ENCODE results near the gene SNRNP70. TPM values are rescaled to one million over a fixed set of nuclear protein-coding genes. Genes with fewer than 3 reads are reported as not detected.

Gene SNRNP70
- total and polyA plus RNA-seq, 2 of the 13 experiments (the other 11 are each of a cell fraction or from before 2014, with no cell fraction given) = 150 to 210 TPM

DNA sequence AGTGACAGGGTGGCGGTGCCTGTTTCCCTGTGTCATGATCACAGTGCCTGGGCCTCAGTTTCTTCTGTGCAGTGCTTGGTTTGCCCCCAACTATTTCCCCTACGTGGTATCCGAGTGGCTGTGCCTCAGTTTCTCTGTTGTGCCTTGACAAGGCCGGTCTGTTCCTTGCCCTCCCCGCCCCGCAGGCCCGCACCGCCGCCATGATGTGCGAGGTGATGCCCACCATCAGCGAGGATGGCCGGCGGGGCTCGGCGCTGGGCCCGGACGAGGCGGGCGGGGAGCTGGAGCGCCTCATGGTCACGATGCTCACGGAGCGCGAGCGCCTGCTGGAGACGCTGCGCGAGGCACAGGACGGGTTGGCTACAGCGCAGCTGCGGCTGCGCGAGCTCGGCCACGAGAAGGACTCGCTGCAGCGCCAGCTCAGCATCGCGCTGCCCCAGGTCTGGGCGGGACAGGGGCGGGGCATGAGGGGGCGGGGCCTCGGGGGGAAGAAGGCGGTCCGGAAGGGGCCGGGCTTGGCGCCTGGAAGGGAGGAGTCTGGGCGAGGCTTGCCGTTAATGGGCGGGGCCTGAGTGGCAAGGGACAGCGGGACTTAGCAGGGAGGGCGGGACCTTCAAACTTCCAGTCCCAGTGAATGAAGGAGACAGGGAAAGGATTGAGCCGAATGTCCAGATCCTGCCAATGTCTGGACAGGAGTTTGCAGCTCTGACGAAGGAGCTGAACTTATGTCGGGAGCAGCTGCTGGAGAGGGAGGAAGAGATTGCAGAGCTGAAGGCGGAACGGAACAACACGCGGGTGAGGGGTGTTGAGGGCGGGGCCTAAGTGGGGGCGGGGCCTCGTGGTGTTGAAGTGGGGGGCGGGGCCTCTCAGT lies 42.7 kb downstream of the SNRNP70 start (continued):
- TF ChIP-seq, protein P1, sequence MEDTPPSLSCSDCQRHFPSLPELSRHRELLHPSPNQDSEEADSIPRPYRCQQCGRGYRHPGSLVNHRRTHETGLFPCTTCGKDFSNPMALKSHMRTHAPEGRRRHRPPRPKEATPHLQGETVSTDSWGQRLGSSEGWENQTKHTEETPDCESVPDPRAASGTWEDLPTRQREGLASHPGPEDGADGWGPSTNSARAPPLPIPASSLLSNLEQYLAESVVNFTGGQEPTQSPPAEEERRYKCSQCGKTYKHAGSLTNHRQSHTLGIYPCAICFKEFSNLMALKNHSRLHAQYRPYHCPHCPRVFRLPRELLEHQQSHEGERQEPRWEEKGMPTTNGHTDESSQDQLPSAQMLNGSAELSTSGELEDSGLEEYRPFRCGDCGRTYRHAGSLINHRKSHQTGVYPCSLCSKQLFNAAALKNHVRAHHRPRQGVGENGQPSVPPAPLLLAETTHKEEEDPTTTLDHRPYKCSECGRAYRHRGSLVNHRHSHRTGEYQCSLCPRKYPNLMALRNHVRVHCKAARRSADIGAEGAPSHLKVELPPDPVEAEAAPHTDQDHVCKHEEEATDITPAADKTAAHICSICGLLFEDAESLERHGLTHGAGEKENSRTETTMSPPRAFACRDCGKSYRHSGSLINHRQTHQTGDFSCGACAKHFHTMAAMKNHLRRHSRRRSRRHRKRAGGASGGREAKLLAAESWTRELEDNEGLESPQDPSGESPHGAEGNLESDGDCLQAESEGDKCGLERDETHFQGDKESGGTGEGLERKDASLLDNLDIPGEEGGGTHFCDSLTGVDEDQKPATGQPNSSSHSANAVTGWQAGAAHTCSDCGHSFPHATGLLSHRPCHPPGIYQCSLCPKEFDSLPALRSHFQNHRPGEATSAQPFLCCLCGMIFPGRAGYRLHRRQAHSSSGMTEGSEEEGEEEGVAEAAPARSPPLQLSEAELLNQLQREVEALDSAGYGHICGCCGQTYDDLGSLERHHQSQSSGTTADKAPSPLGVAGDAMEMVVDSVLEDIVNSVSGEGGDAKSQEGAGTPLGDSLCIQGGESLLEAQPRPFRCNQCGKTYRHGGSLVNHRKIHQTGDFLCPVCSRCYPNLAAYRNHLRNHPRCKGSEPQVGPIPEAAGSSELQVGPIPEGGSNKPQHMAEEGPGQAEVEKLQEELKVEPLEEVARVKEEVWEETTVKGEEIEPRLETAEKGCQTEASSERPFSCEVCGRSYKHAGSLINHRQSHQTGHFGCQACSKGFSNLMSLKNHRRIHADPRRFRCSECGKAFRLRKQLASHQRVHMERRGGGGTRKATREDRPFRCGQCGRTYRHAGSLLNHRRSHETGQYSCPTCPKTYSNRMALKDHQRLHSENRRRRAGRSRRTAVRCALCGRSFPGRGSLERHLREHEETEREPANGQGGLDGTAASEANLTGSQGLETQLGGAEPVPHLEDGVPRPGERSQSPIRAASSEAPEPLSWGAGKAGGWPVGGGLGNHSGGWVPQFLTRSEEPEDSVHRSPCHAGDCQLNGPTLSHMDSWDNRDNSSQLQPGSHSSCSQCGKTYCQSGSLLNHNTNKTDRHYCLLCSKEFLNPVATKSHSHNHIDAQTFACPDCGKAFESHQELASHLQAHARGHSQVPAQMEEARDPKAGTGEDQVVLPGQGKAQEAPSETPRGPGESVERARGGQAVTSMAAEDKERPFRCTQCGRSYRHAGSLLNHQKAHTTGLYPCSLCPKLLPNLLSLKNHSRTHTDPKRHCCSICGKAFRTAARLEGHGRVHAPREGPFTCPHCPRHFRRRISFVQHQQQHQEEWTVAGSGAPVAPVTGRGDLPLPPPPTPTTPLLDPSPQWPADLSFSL (CRISPR knock-in tag; IDR thresholded peaks at IDR 0.05) = peak; percentile 60; the same call in 1 of the 2 replicates
- peak; percentile 71; the same call in 1 of the 2 replicates for TF ChIP-seq SMAD3 (CRISPR knock-in tag; IDR thresholded peaks at IDR 0.05)
- peak; percentile 97 for TF ChIP-seq KLF11 (CRISPR knock-in tag; IDR thresholded peaks at IDR 0.05)
- no peak; the same call in 1 of the 2 replicates for TF ChIP-seq CEBPG (CRISPR knock-in tag; IDR thresholded peaks at IDR 0.05)
- TF ChIP-seq SETDB1 (CRISPR knock-in tag; IDR thresholded peaks at IDR 0.05; ENCODE audit: borderline replicate concordance) = peak; percentile 68; the same call in 1 of the 2 replicates
- TF ChIP-seq, protein P2, sequence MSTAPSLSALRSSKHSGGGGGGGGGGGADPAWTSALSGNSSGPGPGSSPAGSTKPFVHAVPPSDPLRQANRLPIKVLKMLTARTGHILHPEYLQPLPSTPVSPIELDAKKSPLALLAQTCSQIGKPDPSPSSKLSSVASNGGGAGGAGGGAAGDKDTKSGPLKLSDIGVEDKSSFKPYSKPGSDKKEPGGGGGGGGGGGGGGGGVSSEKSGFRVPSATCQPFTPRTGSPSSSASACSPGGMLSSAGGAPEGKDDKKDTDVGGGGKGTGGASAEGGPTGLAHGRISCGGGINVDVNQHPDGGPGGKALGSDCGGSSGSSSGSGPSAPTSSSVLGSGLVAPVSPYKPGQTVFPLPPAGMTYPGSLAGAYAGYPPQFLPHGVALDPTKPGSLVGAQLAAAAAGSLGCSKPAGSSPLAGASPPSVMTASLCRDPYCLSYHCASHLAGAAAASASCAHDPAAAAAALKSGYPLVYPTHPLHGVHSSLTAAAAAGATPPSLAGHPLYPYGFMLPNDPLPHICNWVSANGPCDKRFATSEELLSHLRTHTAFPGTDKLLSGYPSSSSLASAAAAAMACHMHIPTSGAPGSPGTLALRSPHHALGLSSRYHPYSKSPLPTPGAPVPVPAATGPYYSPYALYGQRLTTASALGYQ (CRISPR knock-in tag; IDR thresholded peaks at IDR 0.05) = peak; percentile 89
- peak; percentile 93 for TF ChIP-seq GLI4 (CRISPR knock-in tag; IDR thresholded peaks at IDR 0.05; ENCODE audit: borderline replicate concordance)
- peak; percentile 100 for TF ChIP-seq ARHGAP35 (CRISPR knock-in tag; IDR thresholded peaks at IDR 0.05; ENCODE audit: borderline replicate concordance)
- TF ChIP-seq, protein P3, sequence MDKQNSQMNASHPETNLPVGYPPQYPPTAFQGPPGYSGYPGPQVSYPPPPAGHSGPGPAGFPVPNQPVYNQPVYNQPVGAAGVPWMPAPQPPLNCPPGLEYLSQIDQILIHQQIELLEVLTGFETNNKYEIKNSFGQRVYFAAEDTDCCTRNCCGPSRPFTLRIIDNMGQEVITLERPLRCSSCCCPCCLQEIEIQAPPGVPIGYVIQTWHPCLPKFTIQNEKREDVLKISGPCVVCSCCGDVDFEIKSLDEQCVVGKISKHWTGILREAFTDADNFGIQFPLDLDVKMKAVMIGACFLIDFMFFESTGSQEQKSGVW (CRISPR knock-in tag; IDR thresholded peaks at IDR 0.05; ENCODE audit: borderline replicate concordance) = peak; percentile 76; the same call in 1 of the 2 replicates
- no peak for TF ChIP-seq CENPX (CRISPR knock-in tag; IDR thresholded peaks at IDR 0.05)
- TF ChIP-seq E2F1 (CRISPR knock-in tag; IDR thresholded peaks at IDR 0.05) = peak; percentile 87
- TF ChIP-seq SIX1 (CRISPR knock-in tag; IDR thresholded peaks at IDR 0.05; ENCODE audit: borderline replicate concordance) = 0 out of 2 replicates have a peak, but pooled peaks have one; percentile 49
- no peak for TF ChIP-seq HMG20A (CRISPR knock-in tag; IDR thresholded peaks at IDR 0.05; ENCODE audit: borderline replicate concordance)
- TF ChIP-seq ZNF776 (CRISPR knock-in tag; IDR thresholded peaks at IDR 0.05) = peak; percentile 100
- no peak for TF ChIP-seq FUBP1 (CRISPR knock-in tag; IDR thresholded peaks at IDR 0.05; ENCODE audit: borderline replicate concordance)
